NCI-H345 (cell line): Measurements from ENCODE around the gene GBGT1.
"Not testable (repeated sequence)": the region's sequence is repeated elsewhere in the genome, so short reads cannot be mapped to it uniquely, and the experiment has no call there.

Experiments used
- DNase-seq: peaks from one replicate; lab custom pipeline; 2025; lab: John Stamatoyannopoulos, UW

Gene GBGT1

GRCh38 chr9:133163504-133164172 is at the start of gene GBGT1:
Gene GBGT1, minus strand, starts transcription at chr9:133163914. Its CDS starts 1,502 bp downstream, at chr9:133162412.
- DNase-seq, result no peak

DNA sequence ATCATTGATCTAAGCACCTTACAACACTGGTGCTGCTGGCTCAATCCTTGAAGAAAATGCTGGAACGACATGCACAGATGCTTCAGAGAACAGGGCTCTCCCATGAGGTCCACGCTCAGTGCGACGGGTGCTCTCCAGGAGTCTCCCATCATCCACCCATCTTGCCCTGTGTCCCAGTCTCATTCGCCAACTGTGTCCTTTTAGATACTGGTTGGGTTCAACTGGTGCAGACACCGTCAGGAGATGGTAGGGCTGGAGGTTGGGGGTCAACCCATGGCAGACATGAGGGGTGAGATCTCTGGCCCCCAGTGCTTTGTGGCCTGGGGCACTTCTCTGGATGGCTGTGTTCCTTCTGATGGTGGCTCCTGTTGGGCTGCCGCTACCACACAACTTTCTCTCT is 46.9 kb upstream of the GBGT1 start:
- no peak for DNase-seq

- DNase-seq, result no peak
Observed at GRCh38 chr9:133210202-133210532, 46.5 kb upstream of the GBGT1 start.

DNA sequence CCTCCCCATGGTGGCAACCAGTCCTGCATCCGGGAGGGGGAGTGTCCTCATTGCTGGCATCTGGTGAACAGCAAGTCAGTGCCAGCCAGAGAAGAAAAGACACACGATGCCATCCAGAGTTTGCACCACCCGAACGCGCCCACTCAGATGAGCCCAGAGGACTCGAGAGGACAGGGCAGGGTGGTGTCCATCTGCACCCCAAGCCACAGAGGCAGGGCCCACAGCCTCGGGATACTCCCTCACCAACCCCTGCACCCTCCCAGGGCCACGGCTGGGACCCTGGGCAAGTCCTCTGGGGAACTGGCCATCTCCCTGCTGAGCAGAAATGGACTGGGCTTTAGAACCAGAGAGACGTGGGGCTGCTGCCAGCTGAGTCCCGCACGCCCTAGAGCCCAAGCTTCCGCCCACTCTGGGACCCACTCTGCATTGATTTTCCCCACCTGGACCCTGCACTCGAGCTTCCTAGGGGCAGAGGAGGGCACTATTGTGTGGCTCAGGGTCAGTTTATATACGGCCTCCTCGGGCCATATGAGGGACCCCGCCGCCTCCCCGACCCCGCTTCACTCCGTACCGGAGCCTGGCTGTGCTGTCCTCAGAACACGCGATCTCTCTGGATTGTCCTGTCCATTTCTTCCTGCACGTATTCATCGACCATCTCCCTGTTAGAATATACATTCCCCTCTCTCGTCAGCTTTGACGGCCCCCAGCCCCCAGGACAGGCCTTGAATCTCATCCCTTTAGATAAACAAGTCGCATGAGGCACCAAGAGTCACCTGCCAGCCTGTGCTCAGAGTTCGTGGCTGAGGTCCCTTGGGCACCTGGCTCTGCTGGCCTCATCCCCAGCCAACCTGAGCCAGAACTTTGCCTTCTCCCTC is 45.9 kb upstream of the GBGT1 start:
- DNase-seq, result not testable (repeated sequence)

- not testable (repeated sequence) for DNase-seq
Observed at GRCh38 chr9:133208880-133209300, 45.2 kb upstream of the GBGT1 start, which contains the start of gene OBP2B. Gene OBP2B, minus strand, starts transcription at chr9:133209250. Its CDS starts 51 bp downstream, at chr9:133209199.

- not testable (repeated sequence) for DNase-seq
Observed at GRCh38 chr9:133208171-133208879, 44.6 kb upstream of the GBGT1 start.

- DNase-seq, result no peak
Observed at GRCh38 chr9:133207540-133208170, 43.9 kb upstream of the GBGT1 start.

GRCh38 chr9:133207021-133207531 is 43.4 kb upstream of the GBGT1 start:
- no peak for DNase-seq

DNA sequence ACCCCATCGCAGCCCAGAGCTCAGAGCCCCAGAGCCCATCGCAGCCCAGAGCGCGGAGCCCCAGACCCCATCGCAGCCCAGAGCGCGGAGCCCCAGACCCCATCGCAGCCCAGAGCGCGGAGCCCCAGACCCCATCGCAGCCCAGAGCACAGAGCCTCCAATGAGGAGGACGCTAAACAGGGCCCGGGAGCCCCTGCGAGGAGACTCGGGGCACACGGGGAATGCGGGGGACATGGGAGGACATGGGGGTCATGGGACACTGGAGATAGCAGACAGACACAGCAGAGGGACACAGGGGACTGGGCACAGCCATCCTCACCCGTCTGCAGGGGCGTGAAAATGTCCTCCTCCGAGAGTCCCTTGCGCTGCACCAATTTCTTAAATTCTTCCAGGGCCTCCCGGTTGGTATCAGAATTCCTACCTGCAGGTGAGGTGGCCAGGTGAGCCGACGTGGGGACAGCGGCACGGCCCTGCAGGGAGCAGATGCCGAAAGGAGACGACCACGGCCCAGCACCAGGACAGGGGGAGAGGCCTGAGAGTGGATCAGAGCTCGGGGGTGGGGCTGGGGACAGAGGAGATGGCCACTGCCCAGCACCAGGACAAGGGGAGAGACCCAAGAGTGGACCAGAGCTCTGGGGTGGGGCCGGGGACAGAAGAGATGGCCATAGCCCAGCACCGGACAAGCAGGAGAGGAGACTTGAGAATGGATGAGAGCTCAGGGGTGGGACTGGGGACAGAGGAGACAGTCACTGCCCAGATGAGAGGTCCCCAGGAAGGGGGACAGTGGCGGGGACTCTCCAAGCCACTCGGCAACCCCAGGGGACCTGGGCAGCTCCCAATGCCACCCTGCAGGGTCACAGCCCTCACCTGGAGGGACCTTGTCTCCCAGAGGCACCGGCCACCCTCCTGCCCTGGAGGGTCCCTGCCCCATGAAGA is 42.5 kb upstream of the GBGT1 start:
- DNase-seq, result no peak

- DNase-seq, result not testable (repeated sequence)
Observed at GRCh38 chr9:133205481-133205887, 41.8 kb upstream of the GBGT1 start.

DNA sequence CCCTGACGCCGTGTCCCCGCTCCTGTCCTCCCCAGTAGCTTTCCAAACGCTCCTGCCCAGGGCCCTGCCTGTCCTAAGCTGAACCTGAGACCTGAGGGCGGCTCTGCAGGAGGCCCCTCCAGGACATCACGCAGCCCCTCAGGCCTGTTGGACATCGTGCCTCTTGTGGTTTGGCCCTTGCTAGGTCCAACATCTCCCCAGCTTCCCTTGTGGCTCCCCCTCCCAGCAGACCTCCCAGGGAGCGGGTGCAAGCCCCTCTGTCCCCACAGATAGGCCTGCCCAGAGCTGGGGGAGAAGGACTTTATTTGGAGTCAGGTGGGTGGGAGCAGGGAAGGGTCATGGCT is 41.3 kb upstream of the GBGT1 start:
- DNase-seq, result no peak

DNA sequence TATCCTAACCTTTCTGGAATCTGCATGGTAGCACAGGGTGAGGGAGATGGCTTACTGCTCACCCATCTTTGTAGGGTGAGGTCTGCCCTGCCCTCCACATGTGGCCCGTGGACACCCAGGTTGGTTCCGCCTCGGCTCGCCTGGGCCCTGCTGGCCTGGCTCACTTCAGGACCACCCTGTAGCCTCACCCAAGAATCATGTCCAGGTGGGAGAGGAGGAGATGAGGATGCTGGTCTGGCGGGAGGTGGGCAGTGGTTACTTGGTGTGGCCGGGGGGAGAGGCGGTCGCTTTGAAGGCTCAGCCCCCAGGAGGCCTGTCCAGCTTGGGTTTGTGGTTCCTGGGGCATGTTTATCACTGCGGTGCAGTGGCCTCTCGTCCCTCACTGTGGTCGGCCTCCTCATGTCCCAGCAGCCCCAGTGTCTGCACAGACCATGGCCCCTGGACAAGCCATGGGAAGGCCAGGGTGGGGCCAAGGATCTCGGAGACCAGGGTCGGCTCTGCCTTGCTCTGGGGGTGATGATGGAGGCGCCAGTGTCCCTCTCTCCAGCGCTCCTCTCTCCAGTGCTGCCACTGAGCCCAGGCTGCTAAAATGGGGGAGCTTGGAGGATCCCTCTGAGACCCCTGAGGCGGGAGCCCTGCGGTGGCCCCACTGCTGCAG is 40.8 kb upstream of the GBGT1 start:
- DNase-seq, result no peak

DNA sequence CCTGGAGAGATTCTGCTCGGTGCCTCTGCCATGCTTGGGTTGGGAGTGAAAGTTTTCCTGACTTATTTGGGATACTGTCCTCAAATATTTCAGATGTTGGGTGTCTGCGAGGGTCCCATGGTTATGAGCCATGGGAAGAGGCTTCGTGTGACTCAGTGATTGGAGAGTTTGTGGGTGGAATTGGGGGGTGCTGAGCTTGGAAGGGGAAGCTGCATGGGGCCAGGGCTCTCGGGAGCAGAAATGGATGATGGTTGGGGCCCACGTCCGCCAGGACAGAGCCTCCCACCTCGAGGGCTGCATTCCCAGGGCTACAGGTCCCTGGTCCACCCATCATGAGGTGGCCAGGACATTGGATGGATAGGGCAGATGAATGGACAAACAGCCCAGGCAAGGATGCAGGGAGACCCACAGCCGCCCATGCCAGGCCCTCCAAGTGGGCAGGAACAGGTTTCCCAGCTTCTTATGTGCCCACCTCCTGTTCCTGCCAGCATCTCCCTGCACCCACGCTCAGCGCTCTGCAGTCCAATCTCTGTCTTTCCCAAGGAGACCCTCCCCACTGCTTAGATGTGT is 39.9 kb upstream of the GBGT1 start:
- no peak for DNase-seq

- DNase-seq, result no peak
Observed at GRCh38 chr9:133202688-133203453, 39.2 kb upstream of the GBGT1 start.

DNA sequence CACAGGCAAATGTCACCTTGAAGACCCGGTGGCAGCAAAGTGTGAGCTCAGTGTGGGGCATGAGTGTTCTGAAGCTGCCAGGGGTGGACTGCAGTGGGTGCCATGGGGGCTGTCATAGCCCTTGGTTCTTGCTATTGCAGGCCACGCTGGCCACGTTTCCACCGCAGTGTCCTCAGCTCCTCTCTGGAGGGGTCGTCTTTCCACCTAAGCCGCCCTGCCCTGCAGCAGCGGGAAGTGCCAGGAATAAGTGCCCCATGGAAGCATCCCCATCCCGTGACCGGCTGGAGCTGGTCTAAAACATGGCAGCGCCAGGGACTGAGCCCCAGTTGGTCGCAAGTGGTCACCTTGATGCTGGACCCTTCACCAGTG is 38.4 kb upstream of the GBGT1 start:
- no peak for DNase-seq

DNA sequence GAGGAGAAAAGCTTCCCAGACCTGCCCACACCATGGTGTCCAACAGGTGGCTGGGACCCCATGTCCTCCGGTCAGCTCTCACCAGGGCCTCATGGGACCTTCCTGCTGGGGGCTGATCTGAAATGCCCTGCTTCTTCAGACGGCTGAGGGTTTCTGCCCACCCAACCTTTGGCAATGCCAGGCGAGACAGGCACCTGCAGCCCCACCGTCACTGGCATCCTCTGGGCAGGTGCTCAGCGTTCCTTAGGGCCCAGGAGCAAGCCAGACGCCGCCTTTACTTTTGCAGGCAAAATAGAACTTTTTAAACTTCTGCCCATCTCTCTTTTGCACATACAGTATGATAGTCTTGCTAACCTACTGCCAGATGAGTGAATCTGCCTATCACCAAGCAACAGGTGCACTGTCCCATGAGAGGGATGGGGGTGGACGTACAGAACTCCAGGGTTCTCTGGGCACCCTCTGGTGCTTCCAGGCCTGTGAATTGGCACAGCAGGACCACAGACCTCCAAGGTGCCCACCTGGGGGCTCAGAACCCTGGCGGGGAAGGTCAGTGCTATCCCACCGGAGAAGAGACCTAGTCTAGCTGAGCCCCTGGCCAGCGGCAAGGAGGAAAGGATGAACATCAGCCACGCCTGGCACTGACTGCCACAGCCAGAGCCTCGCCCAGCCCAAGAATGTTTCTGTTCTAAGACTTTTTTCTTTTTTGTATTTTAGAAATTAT is 37.9 kb upstream of the GBGT1 start:
- DNase-seq, result no peak

- DNase-seq, result no peak
Observed at GRCh38 chr9:133200631-133201030, 36.9 kb upstream of the GBGT1 start.

DNA sequence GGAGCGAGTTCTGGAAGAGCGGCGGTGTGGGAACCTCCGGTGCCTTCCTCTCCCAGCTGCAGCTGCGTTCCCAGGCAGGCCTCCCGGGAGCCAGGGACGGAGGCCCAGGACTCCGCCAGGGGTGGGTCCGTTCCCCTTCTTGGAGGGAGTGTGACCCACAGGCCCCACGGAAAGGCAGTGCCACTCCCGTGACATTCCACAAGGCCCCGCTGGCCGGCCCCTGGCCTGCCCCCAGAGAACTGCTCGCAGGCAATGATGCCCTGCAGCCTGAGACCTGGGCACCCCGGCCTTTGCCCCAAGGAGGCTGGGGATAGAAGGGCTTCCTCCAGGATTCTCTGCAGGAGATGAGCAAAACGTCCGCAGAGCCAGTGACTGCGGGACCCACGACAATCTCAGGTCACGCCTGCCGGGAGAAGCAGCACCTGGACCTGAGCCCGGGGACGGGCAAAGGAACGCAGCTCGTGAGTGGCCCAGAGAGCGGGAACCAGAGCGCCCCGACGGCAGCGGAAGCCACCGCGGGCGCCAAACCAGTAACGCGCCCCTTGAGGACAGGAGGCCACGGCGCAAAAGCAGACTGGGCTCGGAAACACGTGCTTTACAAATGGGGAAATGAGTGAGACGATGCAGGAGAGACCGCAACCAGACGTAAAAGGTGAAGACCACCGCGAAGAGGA is 36.1 kb upstream of the GBGT1 start:
- no peak for DNase-seq
